ENCODE results near the gene GSN. TPM values are rescaled to one million over a fixed set of nuclear protein-coding genes. Genes with fewer than 3 reads are reported as not detected.

Gene GSN
- total RNA-seq, 2 donors from 2014 or later, result 1,444 to 3,478 TPM

DNA sequence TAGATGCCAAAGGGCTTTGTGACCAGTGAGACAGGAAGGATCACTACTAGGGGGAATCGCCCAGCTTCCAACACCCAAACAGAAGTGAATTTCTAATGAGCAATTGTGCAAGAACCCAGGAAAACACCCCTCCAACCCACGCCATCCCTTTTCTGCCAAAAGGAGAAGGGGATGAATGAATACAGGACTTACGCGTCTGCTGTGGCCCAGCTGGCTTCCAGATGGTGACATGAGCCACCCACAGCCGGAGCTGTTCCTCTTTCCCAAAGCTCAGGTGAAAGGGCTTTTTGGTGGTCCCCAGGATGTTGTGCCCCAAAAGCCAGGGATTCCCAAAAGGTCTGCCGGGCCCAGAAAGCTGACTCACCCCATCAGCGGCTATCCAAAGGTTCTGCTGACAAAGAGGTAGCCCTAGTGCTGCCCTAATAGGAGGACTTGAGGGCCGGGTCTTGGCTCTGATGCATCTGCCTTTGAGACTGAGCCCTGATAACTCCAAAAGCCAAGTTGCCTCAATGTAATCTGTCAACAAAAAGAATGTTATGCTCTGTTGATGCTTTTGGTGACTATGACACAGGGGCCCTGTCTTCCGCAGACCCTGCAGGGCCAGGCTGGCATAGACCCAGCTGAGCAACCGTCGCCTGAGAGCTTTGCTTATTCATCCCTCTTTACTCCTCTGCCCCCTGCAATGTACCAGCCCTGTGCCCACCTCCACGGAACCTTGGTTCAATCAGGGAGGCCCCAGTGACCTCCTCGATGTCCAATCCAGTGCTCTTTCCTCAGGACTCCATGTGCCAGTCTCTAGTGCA lies 14.5 kb downstream of the GSN start:
- Histone ChIP-seq H3K4me1 (peaks cover 0 to 100% of the 10 kb centered on the region in 2 donors), H3K27ac (peak overlapping the region; percentile 97 to 99), H3K27me3 (no peaks in the 10 kb centered on the region), H3K4me3 (no peak overlapping the region), H3K36me3 (no peaks in the 10 kb centered on the region), H3K9me3 (no peaks in the 10 kb centered on the region)
- peak; percentile 89 for DNase-seq (ENCODE audit: low spot score)
- TF ChIP-seq, protein P1, sequence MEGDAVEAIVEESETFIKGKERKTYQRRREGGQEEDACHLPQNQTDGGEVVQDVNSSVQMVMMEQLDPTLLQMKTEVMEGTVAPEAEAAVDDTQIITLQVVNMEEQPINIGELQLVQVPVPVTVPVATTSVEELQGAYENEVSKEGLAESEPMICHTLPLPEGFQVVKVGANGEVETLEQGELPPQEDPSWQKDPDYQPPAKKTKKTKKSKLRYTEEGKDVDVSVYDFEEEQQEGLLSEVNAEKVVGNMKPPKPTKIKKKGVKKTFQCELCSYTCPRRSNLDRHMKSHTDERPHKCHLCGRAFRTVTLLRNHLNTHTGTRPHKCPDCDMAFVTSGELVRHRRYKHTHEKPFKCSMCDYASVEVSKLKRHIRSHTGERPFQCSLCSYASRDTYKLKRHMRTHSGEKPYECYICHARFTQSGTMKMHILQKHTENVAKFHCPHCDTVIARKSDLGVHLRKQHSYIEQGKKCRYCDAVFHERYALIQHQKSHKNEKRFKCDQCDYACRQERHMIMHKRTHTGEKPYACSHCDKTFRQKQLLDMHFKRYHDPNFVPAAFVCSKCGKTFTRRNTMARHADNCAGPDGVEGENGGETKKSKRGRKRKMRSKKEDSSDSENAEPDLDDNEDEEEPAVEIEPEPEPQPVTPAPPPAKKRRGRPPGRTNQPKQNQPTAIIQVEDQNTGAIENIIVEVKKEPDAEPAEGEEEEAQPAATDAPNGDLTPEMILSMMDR (IDR thresholded peaks at IDR 0.05), result no peak

DNA sequence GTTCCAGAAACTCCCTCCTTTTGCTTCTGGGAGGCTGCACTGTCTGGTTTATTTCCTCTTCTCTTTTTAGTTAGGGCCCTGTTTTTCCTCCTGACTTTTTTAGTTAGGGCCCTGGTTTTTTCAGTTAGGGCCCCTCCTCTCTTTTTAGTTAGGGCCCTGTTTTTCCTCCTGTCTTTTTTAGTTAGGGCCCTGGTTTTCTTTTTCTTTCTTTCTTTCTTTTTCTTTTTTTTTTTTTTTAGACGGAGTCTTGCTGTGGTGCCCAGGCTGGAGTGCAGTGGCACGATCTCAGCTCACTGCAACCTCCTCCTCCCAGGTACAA lies 15.1 kb downstream of the GSN start:
- Histone ChIP-seq H3K27ac (peak overlapping the region; percentile 97 to 99), H3K36me3 (no peaks in the 10 kb centered on the region), H3K27me3 (no peaks in the 10 kb centered on the region), H3K4me3 (no peak overlapping the region), H3K4me1 (peaks cover 0 to 100% of the 10 kb centered on the region in 2 donors), H3K9me3 (no peaks in the 10 kb centered on the region)
- TF ChIP-seq, protein P1 (IDR thresholded peaks at IDR 0.05), result no peak
- no peak for DNase-seq (ENCODE audit: low spot score)

DNA sequence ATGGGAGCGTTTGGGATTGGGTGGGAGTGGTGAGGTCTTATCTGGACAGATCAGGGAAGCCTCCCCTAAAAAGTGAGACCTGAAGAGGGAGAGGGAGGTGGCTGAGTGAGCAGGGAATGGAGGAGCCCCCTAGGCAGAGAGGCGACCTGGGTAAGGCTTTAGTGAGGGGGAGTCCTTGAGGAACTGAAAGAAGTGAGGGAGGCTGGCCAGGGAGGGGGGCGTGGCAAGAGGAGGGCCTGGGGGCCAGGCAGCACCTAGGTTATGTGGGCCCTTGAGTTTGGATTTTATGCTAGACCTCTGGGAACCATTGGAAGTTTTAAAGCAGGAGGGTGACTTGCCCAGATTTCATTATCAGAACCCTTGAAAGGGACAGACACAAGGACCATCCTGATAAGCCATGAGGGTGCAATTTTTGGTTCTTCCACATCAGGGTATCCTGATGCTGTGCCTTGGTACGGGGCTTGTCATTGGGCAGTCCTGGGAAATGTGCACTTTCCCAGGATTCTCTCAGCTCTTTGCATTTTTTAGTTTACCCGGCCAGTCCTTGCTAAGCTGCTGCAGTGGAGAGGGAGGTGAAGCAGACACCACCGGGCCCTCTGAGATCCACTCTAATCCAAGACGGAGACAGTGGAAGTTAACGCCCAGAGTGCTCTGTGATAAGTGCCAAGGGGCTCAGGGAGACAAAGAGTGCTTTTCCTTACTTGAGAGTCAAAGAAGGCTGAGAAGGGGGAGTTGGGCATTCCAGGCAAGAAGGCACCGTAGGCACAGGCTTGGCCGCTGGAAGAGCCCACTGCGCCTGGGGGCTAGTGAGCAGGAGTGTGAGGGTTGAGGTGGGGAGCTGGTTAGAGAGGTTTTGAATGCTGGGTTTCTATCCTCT lies 16.1 kb downstream of the GSN start:
- H3K4me3 ChIP-seq, result no peak overlapping the region
- no peaks in the 10 kb centered on the region for H3K9me3 ChIP-seq
- TF ChIP-seq, protein P1 (IDR thresholded peaks at IDR 0.05), result no peak
- DNase-seq (ENCODE audit: low spot score), result no peak
- H3K4me1 ChIP-seq, result peaks cover 0 to 100% of the 10 kb centered on the region in 2 donors
- H3K27me3 ChIP-seq, result no peaks in the 10 kb centered on the region
- no peaks in the 10 kb centered on the region for H3K36me3 ChIP-seq
- H3K27ac ChIP-seq, result peak overlapping the region; percentile 97 to 99

DNA sequence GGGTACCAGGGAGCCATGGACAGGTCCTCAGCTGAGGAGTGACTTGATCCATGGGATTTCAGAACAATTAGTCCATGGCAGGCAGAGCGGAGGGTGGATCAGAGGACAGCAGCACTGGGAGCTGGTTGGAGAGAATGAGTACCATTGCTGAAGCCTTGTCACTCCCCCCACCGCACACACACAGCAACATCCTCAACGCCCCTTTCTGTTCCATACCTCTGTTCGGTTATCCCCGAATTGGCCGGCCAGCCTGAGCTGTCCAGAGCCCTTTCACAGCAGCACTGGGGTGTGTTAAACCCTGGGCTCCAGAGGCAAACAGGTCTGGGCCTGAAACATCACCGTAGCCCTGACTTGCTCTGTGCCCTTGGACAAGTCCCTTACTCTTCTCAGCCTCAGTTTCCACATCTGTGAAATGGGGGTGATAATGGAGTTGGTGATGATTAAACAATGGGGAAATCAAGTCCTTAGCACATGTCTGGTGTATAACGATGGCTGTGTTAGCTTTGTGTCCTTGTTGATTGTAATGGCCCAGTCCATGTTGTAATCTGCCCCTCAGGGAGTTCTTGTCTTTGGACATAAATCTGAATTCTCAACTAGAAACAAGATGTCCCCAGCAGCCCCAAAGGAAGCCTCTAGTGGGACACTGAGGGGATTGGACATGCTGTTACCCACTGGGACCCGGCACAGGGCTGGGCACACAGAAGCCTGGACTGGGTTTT lies 16.9 kb downstream of the GSN start:
- no peaks in the 10 kb centered on the region for H3K36me3 ChIP-seq
- no peak for DNase-seq (ENCODE audit: low spot score)

More for the DNA sequence above, 16.9 kb downstream of the GSN start:
- Histone ChIP-seq H3K27ac (peak overlapping the region; percentile 97 to 99), H3K4me3 (no peak overlapping the region), H3K27me3 (no peaks in the 10 kb centered on the region), H3K9me3 (no peaks in the 10 kb centered on the region), H3K4me1 (peaks cover 0 to 100% of the 10 kb centered on the region in 2 donors)
- TF ChIP-seq, protein P1 (IDR thresholded peaks at IDR 0.05), result no peak

All from right atrium auricular region (tissue), 2 donors.